ENCODE data around the gene MRC1.

GRCh38 chr10:17831341-17831740 is 22.2 kb downstream of the MRC1 start:
- TF ChIP-seq TAF1 (IDR thresholded peaks at IDR 0.05; ENCODE audit: low read depth) (no peak), EP300 (IDR thresholded peaks at IDR 0.05; ENCODE audit: borderline replicate concordance) (no peak), TEAD4 (IDR thresholded peaks at IDR 0.05) (no peak), YY1 (IDR thresholded peaks at IDR 0.05; ENCODE audit: low read depth) (no peak), ZBTB7A (IDR thresholded peaks at IDR 0.05; ENCODE audit: low read depth) (no peak), CEBPB (IDR thresholded peaks at IDR 0.05) (no peak)
- TF ChIP-seq, protein P1, sequence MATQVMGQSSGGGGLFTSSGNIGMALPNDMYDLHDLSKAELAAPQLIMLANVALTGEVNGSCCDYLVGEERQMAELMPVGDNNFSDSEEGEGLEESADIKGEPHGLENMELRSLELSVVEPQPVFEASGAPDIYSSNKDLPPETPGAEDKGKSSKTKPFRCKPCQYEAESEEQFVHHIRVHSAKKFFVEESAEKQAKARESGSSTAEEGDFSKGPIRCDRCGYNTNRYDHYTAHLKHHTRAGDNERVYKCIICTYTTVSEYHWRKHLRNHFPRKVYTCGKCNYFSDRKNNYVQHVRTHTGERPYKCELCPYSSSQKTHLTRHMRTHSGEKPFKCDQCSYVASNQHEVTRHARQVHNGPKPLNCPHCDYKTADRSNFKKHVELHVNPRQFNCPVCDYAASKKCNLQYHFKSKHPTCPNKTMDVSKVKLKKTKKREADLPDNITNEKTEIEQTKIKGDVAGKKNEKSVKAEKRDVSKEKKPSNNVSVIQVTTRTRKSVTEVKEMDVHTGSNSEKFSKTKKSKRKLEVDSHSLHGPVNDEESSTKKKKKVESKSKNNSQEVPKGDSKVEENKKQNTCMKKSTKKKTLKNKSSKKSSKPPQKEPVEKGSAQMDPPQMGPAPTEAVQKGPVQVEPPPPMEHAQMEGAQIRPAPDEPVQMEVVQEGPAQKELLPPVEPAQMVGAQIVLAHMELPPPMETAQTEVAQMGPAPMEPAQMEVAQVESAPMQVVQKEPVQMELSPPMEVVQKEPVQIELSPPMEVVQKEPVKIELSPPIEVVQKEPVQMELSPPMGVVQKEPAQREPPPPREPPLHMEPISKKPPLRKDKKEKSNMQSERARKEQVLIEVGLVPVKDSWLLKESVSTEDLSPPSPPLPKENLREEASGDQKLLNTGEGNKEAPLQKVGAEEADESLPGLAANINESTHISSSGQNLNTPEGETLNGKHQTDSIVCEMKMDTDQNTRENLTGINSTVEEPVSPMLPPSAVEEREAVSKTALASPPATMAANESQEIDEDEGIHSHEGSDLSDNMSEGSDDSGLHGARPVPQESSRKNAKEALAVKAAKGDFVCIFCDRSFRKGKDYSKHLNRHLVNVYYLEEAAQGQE (IDR thresholded peaks at IDR 0.05; ENCODE audit: low read depth), result no peak
